ENCODE measurements around the gene HMOX1.

The HMOX1 gene

GRCh38 chr22:35397095-35397904 lies 16.4 kb downstream of the HMOX1 start:
- TF ChIP-seq CTCF (IDR thresholded peaks at IDR 0.05) = no peak

DNA sequence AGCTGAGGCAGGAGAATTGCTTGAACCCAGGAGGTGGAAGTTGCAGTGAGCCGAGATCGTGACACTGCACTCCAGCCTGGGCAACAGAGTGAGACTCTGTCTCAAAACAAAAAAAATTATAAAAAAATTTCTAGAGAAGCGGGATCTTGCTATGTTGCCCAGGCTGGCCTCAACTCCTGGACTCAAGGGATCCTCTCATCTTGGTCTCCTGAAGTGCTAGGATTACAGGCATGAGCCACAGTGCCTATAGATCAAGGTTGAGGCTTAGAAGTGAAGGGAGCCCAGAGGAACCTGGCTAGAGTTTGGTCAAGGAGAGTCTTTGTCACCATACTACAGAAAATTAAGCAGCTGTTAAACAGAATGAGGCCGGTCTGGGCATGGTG lies 17.7 kb downstream of the HMOX1 start:
- TF ChIP-seq CTCF (IDR thresholded peaks at IDR 0.05) = no peak

GRCh38 chr22:35399114-35399677 lies 18.3 kb downstream of the HMOX1 start:
- TF ChIP-seq CTCF (IDR thresholded peaks at IDR 0.05) = no peak

DNA sequence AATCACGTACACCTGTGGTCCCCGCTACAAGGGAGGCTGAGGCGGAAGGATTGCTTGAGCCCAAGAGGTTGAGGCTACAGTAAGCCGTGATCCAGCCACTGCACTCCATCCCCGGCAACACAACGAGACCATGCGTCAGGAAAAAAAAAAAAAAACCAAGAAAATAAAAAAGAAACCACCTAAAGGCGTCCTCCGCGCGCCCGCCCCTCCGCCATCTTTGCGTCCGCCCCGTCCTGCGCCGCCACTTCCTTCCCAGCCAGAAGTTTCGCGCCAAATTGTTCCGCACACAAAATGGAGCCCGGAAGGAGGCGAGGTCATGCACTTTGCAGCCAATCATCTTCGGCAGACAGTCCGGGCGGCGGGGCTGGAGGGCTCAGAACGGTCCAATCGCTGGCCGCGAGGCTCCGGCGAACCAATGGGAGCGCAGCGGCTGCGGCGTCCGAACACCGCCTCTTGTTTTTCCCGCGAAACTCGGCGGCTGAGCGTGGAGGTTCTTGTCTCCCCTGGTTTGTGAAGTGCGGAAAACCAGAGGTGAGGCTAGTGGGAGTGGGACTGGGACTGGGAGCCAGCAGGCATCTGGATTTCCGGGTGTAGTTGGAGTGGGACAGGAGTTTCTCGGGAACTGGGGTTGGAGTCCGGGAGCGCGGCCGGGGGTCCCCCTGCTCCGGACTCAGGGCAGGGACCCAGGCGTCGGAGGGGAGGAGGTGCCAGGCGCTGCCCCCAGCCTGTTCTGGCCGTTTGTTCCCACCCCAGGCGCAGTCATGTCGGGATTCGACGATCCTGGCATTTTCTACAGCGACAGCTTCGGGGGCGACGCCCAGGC lies 19.0 kb downstream of the HMOX1 start, which contains the start of gene MCM5:
Gene MCM5 (plus strand): TSS at position 463 of the 823 bp plus-strand sequence. CDS start 299 bp downstream, at position 762.
- no peak for TF ChIP-seq CTCF (IDR thresholded peaks at IDR 0.05)

DNA sequence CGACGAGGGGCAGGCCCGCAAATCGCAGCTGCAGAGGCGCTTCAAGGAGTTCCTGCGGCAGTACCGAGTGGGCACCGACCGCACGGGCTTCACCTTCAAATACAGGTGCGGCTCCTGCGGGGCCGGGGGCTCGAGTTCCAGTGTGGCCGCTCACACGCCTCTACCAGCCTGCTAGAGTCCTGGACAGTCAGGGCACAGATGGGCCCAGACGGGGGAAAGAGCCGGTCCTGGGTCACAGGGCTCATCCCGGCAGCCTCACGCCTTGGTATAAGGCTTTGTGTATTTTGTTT lies 19.6 kb downstream of the HMOX1 start:
- no peak for TF ChIP-seq CTCF (IDR thresholded peaks at IDR 0.05)

GRCh38 chr22:35401863-35402262 lies 21.0 kb downstream of the HMOX1 start:
- TF ChIP-seq CTCF (IDR thresholded peaks at IDR 0.05) = no peak

GRCh38 chr22:35403356-35403755 lies 22.5 kb downstream of the HMOX1 start:
- TF ChIP-seq CTCF (IDR thresholded peaks at IDR 0.05) = no peak
